Gastroesophageal sphincter (tissue), 4 donors: ENCODE results near the gene PSMB5. TPM values are rescaled to one million over a fixed set of nuclear protein-coding genes. Genes with fewer than 3 reads are reported as not detected.
A peak's percentile ranks its signal among the peaks of the same experiment; 100 is the strongest.

ENCODE experiments used
- ATAC-seq: fragments of 150-250 bp; one replicate; pipeline ENCODE4 v1.9.1; 2016; ENCODE audit warnings: mild to moderate bottlenecking, moderate library complexity
- H3K27ac ChIP-seq, 4 donors: fragments of 200-600 bp; sonication (generic) in 3 of 4; 1 replicate in 3 of 4; 2 replicates in 1 of 4; pipeline ENCODE4 v1.5.1; 2016 to 2019
- H3K27me3 ChIP-seq: fragments of 200-600 bp; sonication (generic); one replicate; pipeline ENCODE4 v1.5.1; 2019
- H3K36me3 ChIP-seq, 2 donors: fragments of 200-600 bp; sonication (generic); one replicate each; pipeline ENCODE4 v1.5.1; 2019; ENCODE audit warnings: control low read depth in 1 of 2
- H3K4me1 ChIP-seq, 3 donors: fragments of 200-600 bp; sonication (generic); 1 replicate in 2 of 3; 2 replicates in 1 of 3; pipeline ENCODE4 v1.5.1; 2016 to 2019; ENCODE audit warnings: control low read depth in 2 of 3
- H3K4me3 ChIP-seq, 2 donors: fragments of 200-600 bp; sonication (generic); one replicate each; pipeline ENCODE4 v1.5.1; 2019; ENCODE audit warnings: mild to moderate bottlenecking in 1 of 2, moderate library complexity in 1 of 2
- H3K9me3 ChIP-seq, 3 donors: fragments of 200-600 bp; sonication (generic); one replicate each; pipeline ENCODE4 v1.5.1; 2017 to 2019; ENCODE audit warnings: control low read depth in 2 of 3
- CTCF ChIP-seq, 4 experiments: fragments of 200-600 bp in 2 of 4; fragments of 450-650 bp in 2 of 4; sonication (generic) in 1 of 4; IDR thresholded peaks; one replicate each; pipeline ENCODE4 v1.5.1; 2017 to 2019; ENCODE audit warnings: antibody characterized with exemption in 4 of 4, mild to moderate bottlenecking in 2 of 4, moderate library complexity in 2 of 4
- EP300 ChIP-seq: sonication (generic); formaldehyde crosslinking; IDR thresholded peaks from one replicate; pipeline ENCODE4 v1.6.1; 2017; ENCODE audit warnings: antibody characterized with exemption, mild to moderate bottlenecking
- POLR2A ChIP-seq, 2 donors: fragments of 450-650 bp; IDR thresholded peaks; one replicate each; pipeline ENCODE4 v1.6.1; 2017; ENCODE audit warnings: antibody characterized with exemption in 2 of 2, mild to moderate bottlenecking in 2 of 2, moderate library complexity in 1 of 2
- POLR2AphosphoS5 ChIP-seq: sonication (generic); formaldehyde crosslinking; IDR thresholded peaks from one replicate; pipeline ENCODE4 v1.6.1; 2017; ENCODE audit warnings: antibody characterized with exemption
- WGBS, 2 donors: methylation state at CpG; one replicate each; pipeline ENCODE4 v1.1.5; 2018; ENCODE audit warnings: low coverage in 1 of 2; 5-methylcytosine and 5-hydroxymethylcytosine counted together
- total RNA-seq, 4 donors: library from RNA; depleted of rRNA; stranded (reverse); fragments of >200 nt; gene quantifications; one replicate each; pipeline ENCODE4 v1.1.0, GENCODE V29; 2016

Gene PSMB5
- total RNA-seq, 4 donors from 2014 or later: 125 to 182 (median 133) TPM

GRCh38 chr14:22997676-22998323 is 36.9 kb downstream of the PSMB5 start:
- TF ChIP-seq CTCF (IDR thresholded peaks at IDR 0.05) (no peak), EP300 (no peak)
- no peaks in the 10 kb centered on the region for H3K9me3 ChIP-seq
- no peak overlapping the region for H3K27ac ChIP-seq
- H3K27me3 ChIP-seq: no peaks in the 10 kb centered on the region
- H3K4me1 ChIP-seq: peaks cover 0 to 6% (median 0%) of the 10 kb centered on the region in 3 donors
- peaks cover 0 to 11% of the 10 kb centered on the region in 2 donors for H3K36me3 ChIP-seq
- 78 to 81% methylated on average over 4 of the region's 9 CpGs for WGBS, 2 donors
- no peak overlapping the region for H3K4me3 ChIP-seq
- no peak for ATAC-seq

- 67 to 74% methylated on average over 7 to 8 of the region's 11 CpGs for WGBS, 2 donors
- Histone ChIP-seq H3K4me3 (no peak overlapping the region), H3K9me3 (no peaks in the 10 kb centered on the region), H3K27me3 (no peaks in the 10 kb centered on the region), H3K36me3 (peaks cover 0 to 11% of the 10 kb centered on the region in 2 donors), H3K4me1 (peaks cover 0 to 6% (median 0%) of the 10 kb centered on the region in 3 donors), H3K27ac (no peak overlapping the region)
- ATAC-seq: no peak
- TF ChIP-seq POLR2AphosphoS5: no peak
- no peak for TF ChIP-seq POLR2A (IDR thresholded peaks at IDR 0.05)
- TF ChIP-seq EP300: no peak
- no peak for TF ChIP-seq CTCF (IDR thresholded peaks at IDR 0.05)
Observed at GRCh38 chr14:22996768-22997654, 37.7 kb downstream of the PSMB5 start.

GRCh38 chr14:22995889-22996625 is 38.6 kb downstream of the PSMB5 start:
- 87 to 90% methylated on average over 3 of the region's 9 CpGs for WGBS, 2 donors
- TF ChIP-seq EP300 (no peak), POLR2AphosphoS5 (no peak), CTCF (IDR thresholded peaks at IDR 0.05) (no peak), POLR2A (IDR thresholded peaks at IDR 0.05) (no peak)
- peaks cover 0 to 18% of the 10 kb centered on the region in 2 donors for H3K36me3 ChIP-seq
- no peak overlapping the region for H3K27ac ChIP-seq
- no peak overlapping the region for H3K4me3 ChIP-seq
- no peak for ATAC-seq
- no peaks in the 10 kb centered on the region for H3K27me3 ChIP-seq
- H3K4me1 ChIP-seq: peaks cover 0 to 6% (median 0%) of the 10 kb centered on the region in 3 donors
- H3K9me3 ChIP-seq: no peaks in the 10 kb centered on the region

GRCh38 chr14:22994762-22995275 is 39.9 kb downstream of the PSMB5 start:
- H3K27ac ChIP-seq: no peak overlapping the region
- H3K9me3 ChIP-seq: no peaks in the 10 kb centered on the region
- ATAC-seq: peak; percentile 39
- TF ChIP-seq POLR2AphosphoS5 (no peak), EP300 (no peak), POLR2A (IDR thresholded peaks at IDR 0.05) (no peak), CTCF (IDR thresholded peaks at IDR 0.05) (peak in 3 of 4 experiments; percentile 39 to 59 (median 48))
- no peak overlapping the region for H3K4me3 ChIP-seq
- peaks cover 0 to 27% of the 10 kb centered on the region in 2 donors for H3K36me3 ChIP-seq
- no peaks in the 10 kb centered on the region for H3K27me3 ChIP-seq
- 10 to 29% methylated on average over 1 to 3 of the region's 4 CpGs for WGBS, 2 donors
- peaks cover 0 to 6% (median 0%) of the 10 kb centered on the region in 3 donors for H3K4me1 ChIP-seq
